Right lobe of liver (tissue), 4 donors: ENCODE results near the gene AHI1.

Source experiments
- POLR2A ChIP-seq: fragments of 450-650 bp; IDR thresholded peaks from one replicate; pipeline ENCODE4 v1.6.1; 2017; ENCODE audit warnings: antibody characterized with exemption, mild to moderate bottlenecking
- TF ChIP-seq, protein P1 (sequence below), 4 donors: fragments of 200-600 bp in 3 of 4; fragments of 450-650 bp in 1 of 4; IDR thresholded peaks; one replicate each; pipeline versions ENCODE4 v1.5.1 to v1.8.0; 2016 to 2022; ENCODE audit warnings: antibody characterized with exemption in 4 of 4, mild to moderate bottlenecking in 2 of 4
- donor health status: DM: no; HTN: no; CAD: no.
- donor health status: DM: no; HTN: no; CAD: no.
- donor health status: DM: no; HTN: yes; CAD: no.

DNA sequence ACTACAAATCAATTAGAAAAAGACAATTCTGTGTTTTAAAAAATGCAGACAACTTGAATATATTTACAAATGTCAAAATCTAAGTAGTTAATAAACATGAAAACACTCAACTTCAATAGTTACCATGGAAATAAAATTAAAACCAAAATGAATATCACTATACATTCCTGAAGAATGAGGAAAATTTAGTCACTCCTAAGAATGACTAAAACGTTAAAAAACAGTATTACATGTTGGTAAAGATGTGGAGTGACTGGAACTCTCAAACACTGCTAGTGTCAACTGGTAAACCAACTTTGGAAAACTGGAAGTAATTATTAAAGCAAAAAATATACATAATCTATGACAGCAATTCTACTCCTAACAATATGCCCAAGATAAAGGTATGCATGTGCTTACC lies 36.3 kb downstream of the AHI1 start:
- TF ChIP-seq, protein P1, sequence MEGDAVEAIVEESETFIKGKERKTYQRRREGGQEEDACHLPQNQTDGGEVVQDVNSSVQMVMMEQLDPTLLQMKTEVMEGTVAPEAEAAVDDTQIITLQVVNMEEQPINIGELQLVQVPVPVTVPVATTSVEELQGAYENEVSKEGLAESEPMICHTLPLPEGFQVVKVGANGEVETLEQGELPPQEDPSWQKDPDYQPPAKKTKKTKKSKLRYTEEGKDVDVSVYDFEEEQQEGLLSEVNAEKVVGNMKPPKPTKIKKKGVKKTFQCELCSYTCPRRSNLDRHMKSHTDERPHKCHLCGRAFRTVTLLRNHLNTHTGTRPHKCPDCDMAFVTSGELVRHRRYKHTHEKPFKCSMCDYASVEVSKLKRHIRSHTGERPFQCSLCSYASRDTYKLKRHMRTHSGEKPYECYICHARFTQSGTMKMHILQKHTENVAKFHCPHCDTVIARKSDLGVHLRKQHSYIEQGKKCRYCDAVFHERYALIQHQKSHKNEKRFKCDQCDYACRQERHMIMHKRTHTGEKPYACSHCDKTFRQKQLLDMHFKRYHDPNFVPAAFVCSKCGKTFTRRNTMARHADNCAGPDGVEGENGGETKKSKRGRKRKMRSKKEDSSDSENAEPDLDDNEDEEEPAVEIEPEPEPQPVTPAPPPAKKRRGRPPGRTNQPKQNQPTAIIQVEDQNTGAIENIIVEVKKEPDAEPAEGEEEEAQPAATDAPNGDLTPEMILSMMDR (IDR thresholded peaks at IDR 0.05), result no peak
- TF ChIP-seq POLR2A, result no peak
